GM03348 (cell line): ENCODE data around the gene UBL3.

Experiments used
- DNase-seq: peaks from one replicate; pipeline ENCODE4 v3.0.0; 2012; ENCODE audit warnings: low spot score

The UBL3 gene

GRCh38 chr13:29850213-29850898 lies at the start of gene UBL3:
Gene UBL3, minus strand, starts transcription at chr13:29850617. Its CDS starts 1,079 bp downstream, at chr13:29849538.
- peak; percentile 98 for DNase-seq

GRCh38 chr13:29897102-29897501 lies 46.7 kb upstream of the UBL3 start:
- no peak for DNase-seq

- peak; percentile 31 for DNase-seq
Observed at GRCh38 chr13:29893438-29893837, 43.0 kb upstream of the UBL3 start.

GRCh38 chr13:29892151-29892550 lies 41.7 kb upstream of the UBL3 start:
- no peak for DNase-seq

GRCh38 chr13:29889111-29889510 lies 38.7 kb upstream of the UBL3 start:
- DNase-seq = no peak

- DNase-seq = peak; percentile 46
Observed at GRCh38 chr13:29888306-29888705, 37.9 kb upstream of the UBL3 start.

GRCh38 chr13:29887686-29888085 lies 37.3 kb upstream of the UBL3 start:
- DNase-seq = no peak

GRCh38 chr13:29887030-29887557 lies 36.7 kb upstream of the UBL3 start:
- no peak for DNase-seq

- DNase-seq = no peak
Observed at GRCh38 chr13:29886446-29886845, 36.0 kb upstream of the UBL3 start.

- no peak for DNase-seq
Observed at GRCh38 chr13:29885989-29886388, 35.6 kb upstream of the UBL3 start.

GRCh38 chr13:29884671-29885430 lies 34.4 kb upstream of the UBL3 start:
- DNase-seq = no peak

GRCh38 chr13:29883941-29884518 lies 33.6 kb upstream of the UBL3 start:
- DNase-seq = no peak

- DNase-seq = no peak
Observed at GRCh38 chr13:29882076-29882475, 31.7 kb upstream of the UBL3 start.

GRCh38 chr13:29878101-29878500 lies 27.7 kb upstream of the UBL3 start:
- no peak for DNase-seq

- no peak for DNase-seq
Observed at GRCh38 chr13:29877456-29878078, 27.1 kb upstream of the UBL3 start.

GRCh38 chr13:29875646-29876045 lies 25.2 kb upstream of the UBL3 start:
- DNase-seq = no peak

GRCh38 chr13:29868581-29868980 lies 18.2 kb upstream of the UBL3 start:
- no peak for DNase-seq

GRCh38 chr13:29865934-29866333 lies 15.5 kb upstream of the UBL3 start:
- no peak for DNase-seq

GRCh38 chr13:29861694-29862110 lies 11.3 kb upstream of the UBL3 start:
- peak; percentile 87 for DNase-seq

- DNase-seq = peak; percentile 65
Observed at GRCh38 chr13:29859971-29860370, 9.6 kb upstream of the UBL3 start.

GRCh38 chr13:29858667-29859066 lies 8.2 kb upstream of the UBL3 start:
- DNase-seq = peak; percentile 44

GRCh38 chr13:29858231-29858630 lies 7.8 kb upstream of the UBL3 start:
- no peak for DNase-seq
